Thoracic aorta (tissue), 2 donors: ENCODE data around the gene COL18A1. TPM values are rescaled to one million over a fixed set of nuclear protein-coding genes. Genes with fewer than 3 reads are reported as not detected.

Experiments used
- ATAC-seq: fragments of 150-250 bp; one replicate; pipeline ENCODE4 v1.8.0; 2017; ENCODE audit warnings: low read depth; ENCODE audit not compliant: insufficient number of reproducible peaks, low FRiP score
- DNase-seq: peaks from one replicate; pipeline ENCODE4 v3.0.0-alpha.2; 2020; ENCODE audit warnings: low spot score
- H3K27ac ChIP-seq, 2 donors: fragments of 200-600 bp; sonication (generic); 1 replicate in 1 of 2; 2 replicates in 1 of 2; pipeline ENCODE4 v1.5.1; 2016; ENCODE audit warnings: mild to moderate bottlenecking in 2 of 2, moderate library complexity in 2 of 2
- H3K27me3 ChIP-seq: fragments of 200-600 bp; sonication (generic); replicated peaks from 2 replicates; pipeline ENCODE4 v1.6.0; 2016; ENCODE audit warnings: mild to moderate bottlenecking; ENCODE audit not compliant: insufficient read depth
- H3K36me3 ChIP-seq: fragments of 200-600 bp; sonication (generic); one replicate; pipeline ENCODE4 v1.5.1; 2016
- H3K4me1 ChIP-seq, 2 donors: fragments of 200-600 bp; sonication (generic); 1 replicate in 1 of 2; 2 replicates in 1 of 2; pipeline versions ENCODE4 v1.5.1 to v1.6.0; 2016; ENCODE audit warnings: low read depth in 2 of 2, mild to moderate bottlenecking in 1 of 2; ENCODE audit not compliant: control insufficient read depth in 1 of 2
- H3K4me3 ChIP-seq: fragments of 200-600 bp; sonication (generic); 2 replicates; pipeline ENCODE4 v1.5.1; 2016; ENCODE audit warnings: mild to moderate bottlenecking
- H3K9me3 ChIP-seq: fragments of 200-600 bp; sonication (generic); 2 replicates; pipeline ENCODE4 v1.5.1; 2016
- total RNA-seq, 2 donors: library from RNA; depleted of rRNA; stranded (reverse); fragments of >200 nt; gene quantifications; one replicate each; pipeline versions ENCODE4 v1.1.0 to v1.2.3, GENCODE V29; 2016
- TF ChIP-seq, protein P1 (sequence below): fragments of 200-600 bp; sonication (generic); IDR thresholded peaks from one replicate; pipeline ENCODE4 v1.5.1; 2019; ENCODE audit warnings: antibody characterized with exemption

The COL18A1 gene
- total RNA-seq, 2 donors from 2014 or later, result 507 to 811 TPM

DNA sequence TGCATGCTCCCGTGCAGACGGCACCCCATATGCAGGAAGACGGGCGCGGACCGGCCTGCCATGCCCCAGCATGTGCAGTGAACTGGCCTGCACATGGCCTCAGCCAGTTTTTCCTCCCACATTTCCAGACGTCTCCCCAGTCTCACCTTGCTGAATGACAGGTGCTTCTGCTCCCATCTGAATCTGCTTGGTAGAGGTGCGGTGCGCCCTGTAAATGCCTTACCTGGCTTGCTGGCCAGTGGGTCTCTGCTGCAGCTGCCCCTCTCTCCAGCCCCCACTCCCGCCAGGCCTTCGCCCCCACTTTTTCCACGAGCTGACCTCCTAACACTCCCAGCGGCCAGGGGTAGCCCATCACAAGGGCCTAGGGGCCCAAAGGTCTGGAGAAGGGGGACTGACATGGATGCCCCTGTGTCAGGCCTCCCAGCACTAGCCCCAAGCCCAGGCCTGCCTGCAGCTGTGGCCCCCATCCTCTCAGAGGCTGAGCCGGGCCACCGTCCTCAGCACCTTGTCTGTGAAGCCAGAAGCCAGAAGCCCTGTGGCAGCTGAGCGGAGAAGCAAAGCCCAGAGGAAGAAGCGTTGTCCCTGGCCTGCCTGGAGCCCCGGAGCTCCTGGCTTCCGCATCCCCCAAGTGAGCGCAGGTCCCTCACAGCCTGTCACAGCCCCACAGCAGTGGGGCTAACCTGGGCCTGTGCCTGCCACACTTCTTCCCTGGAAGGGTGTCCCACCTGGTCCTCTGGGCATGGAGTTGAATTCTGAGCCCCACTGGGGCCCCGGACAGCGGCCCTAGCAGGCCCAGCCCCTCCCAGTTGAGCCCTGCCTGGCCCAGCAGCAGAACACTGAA lies 140.9 kb downstream of the COL18A1 start:
- Histone ChIP-seq H3K27me3 (no peaks in the 10 kb centered on the region), H3K4me3 (no peak overlapping the region), H3K4me1 (peaks cover 9 to 15% of the 10 kb centered on the region in 2 donors), H3K9me3 (no peaks in the 10 kb centered on the region), H3K27ac (no peak overlapping the region), H3K36me3 (no peaks in the 10 kb centered on the region)
- no peak for ATAC-seq
- no peak for DNase-seq
- TF ChIP-seq, protein P1, sequence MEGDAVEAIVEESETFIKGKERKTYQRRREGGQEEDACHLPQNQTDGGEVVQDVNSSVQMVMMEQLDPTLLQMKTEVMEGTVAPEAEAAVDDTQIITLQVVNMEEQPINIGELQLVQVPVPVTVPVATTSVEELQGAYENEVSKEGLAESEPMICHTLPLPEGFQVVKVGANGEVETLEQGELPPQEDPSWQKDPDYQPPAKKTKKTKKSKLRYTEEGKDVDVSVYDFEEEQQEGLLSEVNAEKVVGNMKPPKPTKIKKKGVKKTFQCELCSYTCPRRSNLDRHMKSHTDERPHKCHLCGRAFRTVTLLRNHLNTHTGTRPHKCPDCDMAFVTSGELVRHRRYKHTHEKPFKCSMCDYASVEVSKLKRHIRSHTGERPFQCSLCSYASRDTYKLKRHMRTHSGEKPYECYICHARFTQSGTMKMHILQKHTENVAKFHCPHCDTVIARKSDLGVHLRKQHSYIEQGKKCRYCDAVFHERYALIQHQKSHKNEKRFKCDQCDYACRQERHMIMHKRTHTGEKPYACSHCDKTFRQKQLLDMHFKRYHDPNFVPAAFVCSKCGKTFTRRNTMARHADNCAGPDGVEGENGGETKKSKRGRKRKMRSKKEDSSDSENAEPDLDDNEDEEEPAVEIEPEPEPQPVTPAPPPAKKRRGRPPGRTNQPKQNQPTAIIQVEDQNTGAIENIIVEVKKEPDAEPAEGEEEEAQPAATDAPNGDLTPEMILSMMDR, result no peak

DNA sequence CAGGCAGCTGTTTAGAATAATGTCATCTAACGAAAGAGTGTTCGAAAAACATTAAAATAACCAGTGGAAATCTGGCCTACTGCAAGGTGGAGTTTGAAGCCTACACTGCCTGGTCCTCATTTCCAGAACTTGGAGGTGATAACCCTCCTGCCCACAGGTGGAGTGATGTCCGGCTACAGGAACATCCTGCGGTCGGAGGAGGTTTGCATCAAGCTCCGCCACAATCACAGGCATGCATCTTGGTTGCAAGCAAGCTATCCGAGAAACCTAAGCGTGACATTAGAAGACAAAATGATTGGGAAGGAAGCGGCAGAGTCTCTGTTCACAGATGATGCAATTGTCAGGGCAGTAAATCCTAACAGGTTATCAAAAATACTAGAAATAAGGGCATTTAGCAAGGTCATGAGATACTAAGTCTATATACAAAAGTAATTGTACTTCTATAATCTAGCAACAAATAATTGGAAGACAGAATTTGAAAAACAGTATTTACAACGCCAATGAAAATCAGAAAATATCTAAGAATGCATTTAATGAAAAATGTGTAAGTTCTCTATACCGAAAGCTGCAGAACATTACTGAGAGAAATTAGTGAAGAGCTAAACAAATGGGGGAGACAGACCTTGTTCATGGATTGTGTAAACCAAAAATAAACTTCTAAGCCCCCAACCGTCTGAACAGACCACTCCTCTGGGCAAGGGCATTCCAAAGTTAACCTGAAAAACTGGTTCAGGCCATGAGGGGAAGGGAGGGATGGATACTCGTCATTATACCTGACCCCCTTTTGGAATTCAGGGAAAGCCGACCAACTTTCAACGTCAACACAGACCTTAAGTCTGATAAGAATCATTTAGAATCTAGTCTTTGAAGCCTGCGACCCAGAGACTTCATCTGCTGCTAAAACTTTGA lies 141.9 kb downstream of the COL18A1 start:
- DNase-seq, result no peak
- H3K27me3 ChIP-seq, result no peaks in the 10 kb centered on the region
- no peaks in the 10 kb centered on the region for H3K36me3 ChIP-seq
- H3K4me1 ChIP-seq, result peaks cover 3 to 8% of the 10 kb centered on the region in 2 donors
- ATAC-seq, result no peak
- no peak overlapping the region for H3K4me3 ChIP-seq
- TF ChIP-seq, protein P1, result no peak
- no peaks in the 10 kb centered on the region for H3K9me3 ChIP-seq
- H3K27ac ChIP-seq, result no peak overlapping the region

DNA sequence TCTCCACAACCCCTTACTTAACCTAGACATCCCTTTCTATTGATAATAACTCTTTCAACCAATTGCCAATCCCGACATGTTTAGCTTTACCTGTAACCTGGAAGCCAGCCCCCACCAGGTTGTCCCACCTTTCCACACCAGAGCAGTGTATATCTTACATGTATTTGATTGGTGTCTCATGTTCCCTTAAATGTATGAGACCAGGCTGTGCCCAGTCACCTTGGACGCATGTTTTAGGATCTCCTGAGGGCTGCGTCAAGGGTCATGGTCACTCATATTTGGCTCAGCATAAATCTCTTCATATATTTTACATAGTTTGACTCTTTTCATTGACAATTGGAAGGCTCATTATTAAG lies 142.6 kb downstream of the COL18A1 start:
- Histone ChIP-seq H3K4me3 (no peak overlapping the region), H3K4me1 (peaks cover 3 to 8% of the 10 kb centered on the region in 2 donors), H3K27me3 (no peaks in the 10 kb centered on the region), H3K36me3 (no peaks in the 10 kb centered on the region), H3K27ac (no peak overlapping the region), H3K9me3 (no peaks in the 10 kb centered on the region)
- ATAC-seq (no peak), DNase-seq (no peak)
- TF ChIP-seq, protein P1, result no peak

DNA sequence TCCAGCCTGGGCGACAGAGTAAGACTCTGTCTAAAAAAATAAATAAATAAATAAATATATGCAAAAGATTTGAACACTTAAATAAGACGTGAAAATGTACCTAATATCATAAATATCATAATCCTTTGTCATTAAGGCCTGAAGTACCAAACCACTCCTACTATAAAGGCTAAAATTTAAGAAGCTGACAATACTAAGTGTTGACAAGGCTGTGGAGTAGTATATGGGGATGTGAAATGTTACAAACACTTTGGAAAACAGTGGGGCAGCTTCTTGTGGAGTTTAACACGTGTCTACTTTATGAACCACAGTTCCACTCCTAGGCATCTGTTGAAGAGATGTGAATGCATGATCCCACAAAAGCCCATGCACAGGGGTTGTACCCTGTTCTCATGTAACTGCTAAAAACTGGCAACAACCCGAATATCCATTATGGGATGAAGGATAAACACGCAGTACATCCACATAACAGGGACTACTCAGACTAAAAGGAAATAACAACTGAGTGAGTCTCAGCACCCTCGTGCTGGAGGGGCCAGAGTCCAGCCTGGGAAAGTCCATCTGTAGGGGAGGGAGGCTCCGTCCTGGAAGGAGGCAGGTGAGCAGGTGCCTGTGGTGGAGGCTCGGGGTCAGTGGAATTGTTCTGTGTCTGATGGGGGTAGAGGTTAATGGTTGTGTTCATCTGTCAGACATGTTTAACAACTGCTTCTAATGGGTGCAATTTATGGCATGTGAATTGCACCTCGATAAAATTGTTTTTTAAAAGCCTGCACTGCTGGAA lies 143.9 kb downstream of the COL18A1 start:
- no peaks in the 10 kb centered on the region for H3K27me3 ChIP-seq
- ATAC-seq (no peak), DNase-seq (no peak)
- no peaks in the 10 kb centered on the region for H3K4me1 ChIP-seq
- TF ChIP-seq, protein P1, result no peak
- no peak overlapping the region for H3K4me3 ChIP-seq
- no peaks in the 10 kb centered on the region for H3K9me3 ChIP-seq
- no peaks in the 10 kb centered on the region for H3K36me3 ChIP-seq
- no peak overlapping the region for H3K27ac ChIP-seq
